Esophagus squamous epithelium (tissue), 5 donors: ENCODE results near the gene FAM89A. TPM values are rescaled to one million over a fixed set of nuclear protein-coding genes. Genes with fewer than 3 reads are reported as not detected.
A peak's percentile ranks its signal among the peaks of the same experiment; 100 is the strongest.
"Not testable (repeated sequence)": the region's sequence is repeated elsewhere in the genome, so short reads cannot be mapped to it uniquely, and the experiment has no call there.

Experiments
- DNase-seq: peaks from one replicate; lab custom pipeline; 2025; lab: John Stamatoyannopoulos, UW
- H3K27ac ChIP-seq, 4 donors: fragments of 200-600 bp; sonication (generic); one replicate each; pipeline ENCODE4 v1.5.1; 2016 to 2019; ENCODE audit warnings: mild to moderate bottlenecking in 1 of 4
- H3K27me3 ChIP-seq, 4 donors: fragments of 200-600 bp; sonication (generic); 1 replicate in 3 of 4; 2 replicates in 1 of 4; pipeline versions ENCODE4 v1.5.1 to v1.6.0; 2017 to 2021; ENCODE audit warnings: antibody characterized with exemption in 1 of 4
- H3K36me3 ChIP-seq, 3 donors: fragments of 200-600 bp; sonication (generic); one replicate each; pipeline ENCODE4 v1.5.1; 2016 to 2019
- H3K4me1 ChIP-seq, 3 donors: fragments of 200-600 bp; sonication (generic); one replicate each; pipeline ENCODE4 v1.5.1; 2017 to 2019
- H3K4me3 ChIP-seq, 4 donors: fragments of 200-600 bp; sonication (generic); 1 replicate in 3 of 4; 2 replicates in 1 of 4; pipeline ENCODE4 v1.5.1; 2016 to 2019; ENCODE audit warnings: mild to moderate bottlenecking in 2 of 4, moderate library complexity in 1 of 4
- H3K9me3 ChIP-seq, 3 donors: fragments of 200-600 bp; sonication (generic); one replicate each; pipeline ENCODE4 v1.5.1; 2016 to 2019
- CTCF ChIP-seq, 6 experiments: fragments of 450-650 bp in 4 of 6; fragments of 200-600 bp in 2 of 6; sonication (generic) in 2 of 6; IDR thresholded peaks; one replicate each; pipeline ENCODE4 v1.5.1; 2016 to 2019; ENCODE audit warnings: antibody characterized with exemption in 6 of 6, mild to moderate bottlenecking in 4 of 6, moderate library complexity in 4 of 6
- POLR2A ChIP-seq, 4 donors: fragments of 450-650 bp; IDR thresholded peaks; one replicate each; pipeline ENCODE4 v1.6.1; 2017; ENCODE audit warnings: antibody characterized with exemption in 4 of 4, mild to moderate bottlenecking in 4 of 4, moderate library complexity in 3 of 4
- WGBS, 2 donors: methylation state at CpG; one replicate each; pipeline ENCODE4 v1.1.5; 2018; 5-methylcytosine and 5-hydroxymethylcytosine counted together
- intact Hi-C: fragments of 100-400 bp; cut with DNase I; formaldehyde crosslinking; loops from one replicate; pipeline ENCODE4 v1.15.0; 2022
- total RNA-seq, 4 donors: library from RNA; depleted of rRNA; stranded (reverse); fragments of >200 nt; gene quantifications; one replicate each; pipeline ENCODE4 v1.1.0, GENCODE V29; 2016
- donor health status: DM: yes; HTN: yes; CAD: no.

FAM89A gene
- total RNA-seq, 4 donors from 2014 or later = 5.0 to 24.8 (median 17.1) TPM

GRCh38 chr1:231013391-231014015, 26.6 kb downstream of the FAM89A start:
- WGBS, 2 donors = 39 to 48% methylated on average over 3 of the region's 3 CpGs
- H3K27ac ChIP-seq = peak overlapping the region in 1 of 4 donors; percentile 37

GRCh38 chr1:231011963-231012362, 28.1 kb downstream of the FAM89A start:
- DNase-seq = no peak
- H3K4me1 ChIP-seq = peaks cover 0 to 32% (median 6%) of the 10 kb centered on the region in 3 donors
- TF ChIP-seq POLR2A (IDR thresholded peaks at IDR 0.05) = no peak
- no peak for TF ChIP-seq CTCF (IDR thresholded peaks at IDR 0.05)
- H3K36me3 ChIP-seq = no peaks in the 10 kb centered on the region
- no peak overlapping the region for H3K27ac ChIP-seq
- no peak overlapping the region for H3K4me3 ChIP-seq
- WGBS, 2 donors = 89 to 91% methylated on average over 5 of the region's 5 CpGs
- peaks cover 0 to 5% (median 0%) of the 10 kb centered on the region in 3 donors for H3K9me3 ChIP-seq
- intact Hi-C loops = no loop called here
- H3K27me3 ChIP-seq = no peaks in the 10 kb centered on the region

More at GRCh38 chr1:231013391-231014015, 26.6 kb downstream of the FAM89A start:
- no peak for DNase-seq
- peaks cover 0 to 43% (median 14%) of the 10 kb centered on the region in 3 donors for H3K4me1 ChIP-seq
- TF ChIP-seq POLR2A (IDR thresholded peaks at IDR 0.05) = no peak
- TF ChIP-seq CTCF (IDR thresholded peaks at IDR 0.05) = no peak
- no peaks in the 10 kb centered on the region for H3K27me3 ChIP-seq
- no peaks in the 10 kb centered on the region for H3K36me3 ChIP-seq
- intact Hi-C loops = no loop called here
- no peaks in the 10 kb centered on the region for H3K9me3 ChIP-seq
- no peak overlapping the region for H3K4me3 ChIP-seq

- WGBS, 2 donors = 79 to 88% methylated on average over 2 of the region's 2 CpGs
- peaks cover 0 to 9% (median 0%) of the 10 kb centered on the region in 3 donors for H3K9me3 ChIP-seq
- no peaks in the 10 kb centered on the region for H3K27me3 ChIP-seq
- DNase-seq = no peak
- H3K4me3 ChIP-seq = no peak overlapping the region
- intact Hi-C loops = no loop called here
- H3K27ac ChIP-seq = no peak overlapping the region
- peaks cover 0 to 26% (median 3%) of the 10 kb centered on the region in 3 donors for H3K4me1 ChIP-seq
- no peaks in the 10 kb centered on the region for H3K36me3 ChIP-seq
- TF ChIP-seq CTCF (IDR thresholded peaks at IDR 0.05) (no peak), POLR2A (IDR thresholded peaks at IDR 0.05) (no peak)
These were observed 28.7 kb downstream of the FAM89A start for GRCh38 chr1:231011360-231011759.

- DNase-seq, intact Hi-C loops, H3K36me3 ChIP-seq, H3K4me3 ChIP-seq, H3K27ac ChIP-seq, H3K27me3 ChIP-seq, H3K4me1 ChIP-seq: not testable (repeated sequence)
- H3K9me3 ChIP-seq = peaks cover 0 to 44% (median 10%) of the 10 kb centered on the region in 3 donors
- WGBS, 2 donors = 55 to 60% methylated on average over 1 of the region's 1 CpG
These were observed 32.5 kb downstream of the FAM89A start for GRCh38 chr1:231007535-231007934.

GRCh38 chr1:231001892-231002291, 38.2 kb downstream of the FAM89A start:
- Histone ChIP-seq H3K27ac (no peak overlapping the region), H3K36me3 (peaks cover 18 to 57% (median 31%) of the 10 kb centered on the region in 3 donors), H3K4me3 (no peak overlapping the region), H3K9me3 (peaks cover 0 to 38% (median 10%) of the 10 kb centered on the region in 3 donors), H3K4me1 (no peaks in the 10 kb centered on the region), H3K27me3 (no peaks in the 10 kb centered on the region)
- no peak for DNase-seq
- intact Hi-C loops = no loop called here
- no peak for TF ChIP-seq POLR2A (IDR thresholded peaks at IDR 0.05)
- TF ChIP-seq CTCF (IDR thresholded peaks at IDR 0.05) = no peak
